Activated CD4-positive, alpha-beta T cell treated with anti-CD3 and anti-CD28 coated beads, Interleukin-2, amount 10 ng/mL, durations not matched to agents 24 days and 14 days (primary cell): ENCODE measurements around the gene FOXJ1. TPM values are rescaled to one million over a fixed set of nuclear protein-coding genes. Genes with fewer than 3 reads are reported as not detected.

Experiments
- DNase-seq: peaks from one replicate; pipeline ENCODE4 v3.0.0; 2022
- H3K27ac Mint-ChIP-seq: one replicate; pipeline ENCODE4 v1.8.0; 2022; ENCODE audit warnings: mild to moderate bottlenecking, mixed read lengths
- H3K27me3 Mint-ChIP-seq: one replicate; pipeline ENCODE4 v1.8.0; 2022; ENCODE audit warnings: mixed read lengths
- H3K36me3 Mint-ChIP-seq: one replicate; pipeline ENCODE4 v1.8.0; 2022; ENCODE audit warnings: low read depth, mild to moderate bottlenecking, mixed read lengths
- H3K4me1 Mint-ChIP-seq: one replicate; pipeline ENCODE4 v1.8.0; 2021; ENCODE audit warnings: mixed read lengths
- H3K4me3 Mint-ChIP-seq: one replicate; pipeline ENCODE4 v1.8.0; 2022; ENCODE audit warnings: mild to moderate bottlenecking, moderate library complexity, mixed read lengths
- H3K9me3 Mint-ChIP-seq: one replicate; pipeline ENCODE4 v1.8.0; 2021; ENCODE audit warnings: mixed read lengths
- intact Hi-C: fragments of 100-400 bp; cut with micrococcal nuclease; formaldehyde crosslinking; loops from one replicate; pipeline ENCODE4 v1.15.1; 2023
- total RNA-seq: library from RNA; stranded (reverse); gene quantifications from 2 replicates; pipeline ENCODE4 v1.2.3, GENCODE V29; 2022

The FOXJ1 gene
- total RNA-seq, 1 donor from 2014 or later, result 0.35 TPM

DNA sequence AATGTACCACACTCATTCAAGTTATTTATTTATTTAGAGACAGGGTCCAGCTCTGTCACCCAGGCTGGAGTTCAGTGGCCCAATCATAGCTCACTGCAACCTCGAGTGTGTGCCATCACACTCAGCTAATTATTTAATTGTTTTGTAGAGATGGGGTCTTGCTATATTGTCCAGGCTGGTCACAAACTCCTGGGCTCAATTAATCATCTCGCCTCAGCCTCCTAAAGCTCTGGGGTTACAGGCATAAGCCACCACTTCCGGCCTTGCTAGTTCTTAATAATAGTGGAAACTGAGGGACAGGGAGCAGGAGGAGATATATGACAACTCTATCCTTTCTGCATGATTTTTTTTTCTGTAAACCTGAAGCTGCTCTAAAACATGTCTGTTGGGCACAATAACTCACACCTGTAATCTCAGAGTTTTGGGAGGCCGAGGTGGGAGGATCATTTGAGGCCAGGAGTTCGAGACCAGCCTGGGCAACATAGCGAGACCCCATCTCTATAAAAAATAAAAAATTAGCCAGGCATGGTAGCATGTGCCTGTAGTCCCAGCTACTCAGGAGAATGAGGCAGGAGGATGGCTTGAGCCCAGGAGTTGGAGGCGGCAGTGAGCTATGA is 25.8 kb downstream of the FOXJ1 start:
- Mint-ChIP-seq H3K27me3 (peaks cover 6% of the 10 kb centered on the region), H3K36me3 (no peaks in the 10 kb centered on the region), H3K4me1 (no peaks in the 10 kb centered on the region), H3K4me3 (no peak overlapping the region), H3K9me3 (no peaks in the 10 kb centered on the region), H3K27ac (no peak overlapping the region)
- intact Hi-C loops, result no loop called here
- no peak for DNase-seq

GRCh38 chr17:76111956-76112355 is 29.1 kb downstream of the FOXJ1 start:
- no peaks in the 10 kb centered on the region for H3K9me3 Mint-ChIP-seq
- intact Hi-C loops, result no loop called here
- DNase-seq, result no peak
- peaks cover 6% of the 10 kb centered on the region for H3K27me3 Mint-ChIP-seq
- no peaks in the 10 kb centered on the region for H3K4me1 Mint-ChIP-seq
- H3K27ac Mint-ChIP-seq, result no peak overlapping the region
- no peaks in the 10 kb centered on the region for H3K36me3 Mint-ChIP-seq
- H3K4me3 Mint-ChIP-seq, result no peak overlapping the region

DNA sequence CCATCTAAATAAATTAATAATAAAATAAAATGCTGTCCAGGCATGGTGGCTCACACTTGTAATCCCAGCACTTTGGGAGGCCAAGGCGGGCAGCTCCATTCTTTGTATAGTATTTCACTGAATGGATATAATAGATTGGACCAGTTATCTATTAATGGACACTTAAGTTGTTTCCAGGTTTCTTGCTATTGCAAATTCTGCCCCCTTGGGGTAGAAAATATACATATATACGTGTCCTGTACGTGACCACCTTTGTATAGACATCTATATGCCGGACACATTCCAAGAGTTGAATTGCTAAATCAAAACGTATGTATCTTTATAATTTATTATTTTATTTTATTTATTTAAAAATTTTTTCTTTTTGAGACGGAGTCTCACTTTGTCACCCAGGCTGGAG is 33.5 kb downstream of the FOXJ1 start:
- Mint-ChIP-seq H3K27me3 (peaks cover 4% of the 10 kb centered on the region), H3K9me3 (no peaks in the 10 kb centered on the region), H3K36me3 (peaks cover 3% of the 10 kb centered on the region), H3K4me1 (peaks cover 8% of the 10 kb centered on the region), H3K4me3 (no peak overlapping the region), H3K27ac (no peak overlapping the region)
- intact Hi-C loops, result loop anchor here (10.0 kb wide), 1 partner anchor 203 kb away; the partner anchor contains the start of gene MRPL38
- no peak for DNase-seq

DNA sequence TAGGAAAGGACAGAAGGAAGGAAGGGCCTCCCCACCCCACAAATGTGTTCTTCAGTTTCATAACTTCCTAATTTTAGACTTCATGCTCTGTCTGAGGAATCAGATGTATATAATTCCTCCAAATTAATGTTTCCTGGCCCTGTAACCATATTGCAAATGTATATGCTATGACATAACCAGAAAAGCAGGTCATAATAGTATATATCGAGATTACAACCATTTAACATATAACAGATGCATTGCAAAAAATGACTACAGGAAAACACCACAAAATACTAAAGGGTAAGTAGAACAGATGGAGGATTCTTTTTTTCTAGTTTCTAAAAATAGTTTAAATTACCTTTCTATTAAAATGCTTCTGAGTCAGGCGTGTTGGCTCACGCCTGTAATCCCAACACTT is 34.3 kb downstream of the FOXJ1 start:
- H3K27ac Mint-ChIP-seq, result no peak overlapping the region
- no peak overlapping the region for H3K4me3 Mint-ChIP-seq
- H3K27me3 Mint-ChIP-seq, result no peaks in the 10 kb centered on the region
- peaks cover 3% of the 10 kb centered on the region for H3K36me3 Mint-ChIP-seq
- peaks cover 14% of the 10 kb centered on the region for H3K4me1 Mint-ChIP-seq
- no peaks in the 10 kb centered on the region for H3K9me3 Mint-ChIP-seq
- intact Hi-C loops, result loop anchor here (10.0 kb wide), 1 partner anchor 202 kb away; the partner anchor contains the start of gene MRPL38
- no peak for DNase-seq

DNA sequence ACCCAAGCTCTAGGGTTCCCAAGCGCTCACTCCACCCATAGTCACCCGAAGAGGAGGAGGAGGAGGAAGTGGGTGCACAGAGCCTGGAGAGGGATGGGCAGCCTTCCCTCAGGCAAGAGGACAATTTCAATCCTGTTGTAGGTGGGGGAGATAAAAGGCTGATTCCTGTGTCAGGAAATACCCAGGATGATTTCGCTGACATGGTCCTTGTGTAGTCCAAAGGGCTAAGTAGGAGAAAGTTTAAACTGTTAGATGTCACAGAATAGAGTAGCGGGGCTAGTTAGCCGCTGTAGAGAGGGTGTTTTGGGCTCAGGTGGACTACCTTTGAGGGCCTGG is 36.2 kb downstream of the FOXJ1 start:
- Mint-ChIP-seq H3K9me3 (no peaks in the 10 kb centered on the region), H3K4me1 (peaks cover 20% of the 10 kb centered on the region), H3K27me3 (no peaks in the 10 kb centered on the region), H3K27ac (peak overlapping the region; percentile 70), H3K36me3 (peaks cover 13% of the 10 kb centered on the region), H3K4me3 (peak overlapping the region; percentile 99)
- intact Hi-C loops, result loop anchor here (10.0 kb wide), 1 partner anchor 200 kb away; the partner anchor contains the start of gene MRPL38
- no peak for DNase-seq

DNA sequence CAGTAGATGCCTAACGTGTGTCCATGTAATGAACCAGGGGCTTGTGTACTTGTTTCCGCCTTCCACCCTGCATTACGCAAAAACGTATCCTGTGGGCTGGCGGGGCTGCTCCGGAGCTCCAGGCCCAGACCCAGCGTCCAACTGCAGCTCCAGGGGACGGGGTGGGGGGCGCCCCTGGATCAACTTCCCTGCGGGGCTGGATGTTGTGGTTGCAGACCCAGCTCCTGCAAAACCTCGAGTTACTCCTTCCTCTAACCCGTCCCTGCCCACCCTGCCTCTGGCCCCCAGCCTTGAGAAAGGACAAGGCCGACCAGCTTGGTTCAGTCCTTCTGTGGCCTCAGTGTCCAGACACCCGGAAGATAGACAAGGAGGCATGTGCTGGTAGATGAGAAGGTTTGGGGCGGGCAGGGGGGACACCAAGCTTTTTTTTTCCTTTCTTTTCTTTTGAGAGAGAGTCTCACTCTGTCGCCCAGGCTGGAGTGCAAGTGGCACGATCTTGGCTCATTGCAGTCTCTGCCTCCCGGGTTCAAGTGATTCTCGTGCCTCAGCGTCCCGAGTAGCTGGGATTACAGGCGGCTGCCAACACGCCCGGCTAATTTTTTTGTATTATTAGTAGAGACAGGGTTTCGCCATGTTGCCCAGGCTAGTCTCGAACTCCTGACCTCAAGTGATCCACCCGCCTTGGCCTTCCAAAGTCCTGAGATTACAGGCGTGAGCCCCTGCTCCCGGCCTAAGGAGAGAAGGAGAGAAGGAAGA is 36.7 kb downstream of the FOXJ1 start:
- Mint-ChIP-seq H3K36me3 (peaks cover 19% of the 10 kb centered on the region), H3K4me1 (peaks cover 20% of the 10 kb centered on the region), H3K27ac (peak overlapping the region; percentile 97), H3K4me3 (peak overlapping the region; percentile 99), H3K27me3 (no peaks in the 10 kb centered on the region), H3K9me3 (no peaks in the 10 kb centered on the region)
- intact Hi-C loops, result loop anchor here (10.0 kb wide), 1 partner anchor 200 kb away; the partner anchor contains the start of gene MRPL38
- DNase-seq, result no peak

GRCh38 chr17:76103274-76104139 is 37.5 kb downstream of the FOXJ1 start, which contains the start of gene EXOC7:
Gene EXOC7, minus strand, starts transcription at chr17:76103787. Its CDS starts 95 bp downstream, at chr17:76103692.
- H3K27me3 Mint-ChIP-seq, result no peaks in the 10 kb centered on the region
- H3K36me3 Mint-ChIP-seq, result peaks cover 23% of the 10 kb centered on the region
- H3K9me3 Mint-ChIP-seq, result no peaks in the 10 kb centered on the region
- peak; percentile 99 for DNase-seq
- peak within 1 kb of the TSS; percentile 99 for H3K4me3 Mint-ChIP-seq
- peaks cover 20% of the 10 kb centered on the region for H3K4me1 Mint-ChIP-seq
- peak within 1 kb of the TSS; percentile 97 for H3K27ac Mint-ChIP-seq
- intact Hi-C loops, result loop anchor here (1.0 to 10.0 kb wide), 3 partner anchors 32 to 199 kb away; partner anchors contain the start of gene MRPL38

GRCh38 chr17:76102944-76103273 is 38.1 kb downstream of the FOXJ1 start:
- intact Hi-C loops, result loop anchor here (1.0 to 10.0 kb wide), 3 partner anchors 32 to 198 kb away; partner anchors contain the start of gene MRPL38
- H3K4me1 Mint-ChIP-seq, result peaks cover 20% of the 10 kb centered on the region
- no peaks in the 10 kb centered on the region for H3K9me3 Mint-ChIP-seq

DNA sequence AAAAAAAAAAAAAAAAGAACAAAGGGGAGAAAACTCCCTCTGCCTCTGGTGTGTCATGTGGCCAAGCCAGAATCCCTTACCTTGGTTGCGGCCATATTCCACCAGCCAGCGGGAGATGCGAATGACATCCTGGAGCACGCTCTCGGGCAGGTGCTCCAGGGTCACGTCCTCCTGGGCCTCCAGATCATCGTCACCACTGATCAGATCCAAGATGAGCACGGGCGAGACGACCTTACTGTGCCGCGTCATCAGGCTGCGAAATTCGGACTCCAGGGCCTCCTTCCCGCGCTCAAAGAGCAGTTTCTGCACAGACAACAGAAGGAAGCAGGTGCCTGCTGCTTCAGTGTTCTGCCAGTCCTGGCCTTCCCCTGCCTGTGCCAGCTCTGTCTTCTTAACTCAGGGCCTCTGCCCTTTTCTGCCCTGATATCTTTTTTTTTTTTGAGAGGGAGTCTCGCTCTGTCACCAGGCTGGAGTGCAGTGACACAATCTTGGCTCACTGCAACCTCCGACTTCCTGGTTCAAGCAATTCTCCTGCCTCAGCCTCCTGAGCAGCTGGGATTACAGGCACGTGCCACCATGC is 43.2 kb downstream of the FOXJ1 start:
- intact Hi-C loops, result no loop called here
- Mint-ChIP-seq H3K36me3 (peaks cover 44% of the 10 kb centered on the region), H3K4me1 (peaks cover 14% of the 10 kb centered on the region), H3K27ac (no peak overlapping the region), H3K27me3 (no peaks in the 10 kb centered on the region), H3K9me3 (no peaks in the 10 kb centered on the region), H3K4me3 (no peak overlapping the region)
- no peak for DNase-seq

More at GRCh38 chr17:76102944-76103273, 38.1 kb downstream of the FOXJ1 start:
- no peak for DNase-seq
- Mint-ChIP-seq H3K27ac (peak overlapping the region; percentile 97), H3K4me3 (peak overlapping the region; percentile 99), H3K36me3 (peaks cover 25% of the 10 kb centered on the region), H3K27me3 (no peaks in the 10 kb centered on the region)

DNA sequence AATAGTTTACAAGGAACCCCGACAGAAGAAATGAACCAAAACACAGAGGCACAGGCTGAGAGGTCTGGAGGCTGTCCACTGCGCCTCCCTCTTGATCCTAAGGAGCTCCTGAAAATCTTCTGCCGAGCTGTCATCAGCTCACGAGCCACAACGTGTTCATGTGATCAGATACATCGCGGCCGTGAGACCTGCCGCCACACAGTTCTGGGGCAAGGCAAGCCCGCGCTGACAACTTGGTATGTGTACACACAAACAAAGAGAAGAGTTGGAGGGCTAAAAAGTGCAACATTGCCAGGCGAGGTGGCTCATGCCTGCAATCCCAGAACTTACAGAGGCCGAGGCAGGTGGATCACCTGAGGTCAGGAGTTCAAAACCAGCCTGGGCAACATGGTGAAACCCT is 45.1 kb downstream of the FOXJ1 start:
- no peak overlapping the region for H3K27ac Mint-ChIP-seq
- H3K27me3 Mint-ChIP-seq, result no peaks in the 10 kb centered on the region
- peaks cover 5% of the 10 kb centered on the region for H3K4me1 Mint-ChIP-seq
- no peaks in the 10 kb centered on the region for H3K9me3 Mint-ChIP-seq
- peaks cover 47% of the 10 kb centered on the region for H3K36me3 Mint-ChIP-seq
- intact Hi-C loops, result no loop called here
- no peak for DNase-seq
- no peak overlapping the region for H3K4me3 Mint-ChIP-seq

DNA sequence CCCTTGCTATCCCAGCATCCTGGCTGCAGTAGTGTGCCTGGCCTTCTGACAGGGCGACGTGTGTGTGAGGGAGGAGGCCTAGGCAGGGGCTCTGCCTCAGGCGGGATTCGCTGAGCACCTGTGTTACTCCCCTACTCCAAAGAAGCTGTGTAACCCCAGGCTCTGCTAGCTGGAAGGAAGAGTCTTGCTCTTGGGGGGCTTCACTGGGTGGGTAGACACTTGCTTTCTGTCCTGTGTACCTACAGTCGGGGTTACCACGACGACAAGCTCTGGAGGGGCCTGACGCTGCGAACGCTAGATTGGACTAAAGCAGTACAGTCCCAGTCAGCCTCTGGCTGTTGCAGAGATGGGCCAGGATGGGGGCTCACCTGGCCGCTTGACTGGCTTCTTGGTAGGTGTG is 47.0 kb downstream of the FOXJ1 start:
- peaks cover 3% of the 10 kb centered on the region for H3K4me1 Mint-ChIP-seq
- intact Hi-C loops, result no loop called here
- H3K4me3 Mint-ChIP-seq, result no peak overlapping the region
- no peak for DNase-seq
- no peak overlapping the region for H3K27ac Mint-ChIP-seq
- H3K9me3 Mint-ChIP-seq, result no peaks in the 10 kb centered on the region
- H3K36me3 Mint-ChIP-seq, result peaks cover 45% of the 10 kb centered on the region
- H3K27me3 Mint-ChIP-seq, result no peaks in the 10 kb centered on the region

GRCh38 chr17:76092526-76093413 is 48.3 kb downstream of the FOXJ1 start:
- H3K27ac Mint-ChIP-seq, result no peak overlapping the region
- intact Hi-C loops, result no loop called here

More at GRCh38 chr17:76092526-76093413, 48.3 kb downstream of the FOXJ1 start:
- DNase-seq, result no peak
- H3K36me3 Mint-ChIP-seq, result peaks cover 45% of the 10 kb centered on the region
- no peak overlapping the region for H3K4me3 Mint-ChIP-seq
- H3K4me1 Mint-ChIP-seq, result peaks cover 3% of the 10 kb centered on the region
- H3K27me3 Mint-ChIP-seq, result no peaks in the 10 kb centered on the region
- no peaks in the 10 kb centered on the region for H3K9me3 Mint-ChIP-seq
